Caco-2 (cell line): Measurements from ENCODE around the gene MAPRE2. TPM values are rescaled to one million over a fixed set of nuclear protein-coding genes. Genes with fewer than 3 reads are reported as not detected.

Source experiments
- BruUV-seq: library from RNA; stranded (reverse); fragments of 400-500 nt; replicated peaks from 2 replicates; lab custom pipeline; 2021; lab: Mats Ljungman, UMichigan
- CTCF ChIA-PET: fragments of 300-600 bp; sonication (Branson Sonifier 250); formaldehyde crosslinking; loops from one replicate; lab custom pipeline; 2022; ENCODE audit warnings: antibody characterized with exemption; lab: Charles Lee
- POLR2A ChIA-PET: fragments of 300-600 bp; sonication (Branson Sonifier 250); formaldehyde crosslinking; loops from one replicate; lab custom pipeline; 2022; ENCODE audit warnings: antibody characterized with exemption; lab: Charles Lee
- DNase-seq, 2 experiments: peaks; one replicate each; pipeline versions ENCODE4 v3.0.0 to v3.0.0-alpha.2; 2020 to 2022
- H3K27me3 ChIP-seq: replicated peaks from 2 replicates; pipeline ENCODE4 v1.6.0; 2011; ENCODE audit warnings: low read length; ENCODE audit not compliant: control insufficient read depth, insufficient read depth
- H3K36me3 ChIP-seq: 2 replicates; pipeline ENCODE4 v1.5.1; 2011; ENCODE audit warnings: low read length; ENCODE audit not compliant: control insufficient read depth, insufficient read depth
- H3K4me1 ChIP-seq: fragments of 250-450 bp; sonication (Bioruptor Pico); 2 replicates; pipeline ENCODE4 v1.5.1; 2020; ENCODE audit warnings: mild to moderate bottlenecking
- H3K4me3 ChIP-seq: 2 replicates; pipeline ENCODE4 v1.5.1; 2011; ENCODE audit warnings: low read depth, mild to moderate bottlenecking, control low read depth, low read length
- H3K9me3 ChIP-seq: fragments of 250-450 bp; sonication (Bioruptor Pico); 2 replicates; pipeline ENCODE4 v1.5.1; 2020; ENCODE audit warnings: mild to moderate bottlenecking, moderate library complexity
- H3K27ac Mint-ChIP-seq: one replicate; pipeline ENCODE4 v1.8.0; 2022; ENCODE audit warnings: mixed read lengths; ENCODE audit not compliant: unreplicated experiment
- H3K27me3 Mint-ChIP-seq: one replicate; pipeline ENCODE4 v1.8.0; 2022; ENCODE audit warnings: mixed read lengths; ENCODE audit not compliant: insufficient read depth, unreplicated experiment
- H3K36me3 Mint-ChIP-seq: one replicate; pipeline ENCODE4 v1.8.0; 2022; ENCODE audit warnings: mild to moderate bottlenecking, mixed read lengths; ENCODE audit not compliant: insufficient read depth, unreplicated experiment
- H3K4me1 Mint-ChIP-seq: one replicate; pipeline ENCODE4 v1.8.0; 2022; ENCODE audit warnings: low read depth, mixed read lengths; ENCODE audit not compliant: unreplicated experiment
- H3K4me3 Mint-ChIP-seq: one replicate; pipeline ENCODE4 v1.8.0; 2022; ENCODE audit warnings: mild to moderate bottlenecking, moderate library complexity, mixed read lengths; ENCODE audit not compliant: unreplicated experiment
- H3K9me3 Mint-ChIP-seq: one replicate; pipeline ENCODE4 v1.8.0; 2022; ENCODE audit warnings: mixed read lengths; ENCODE audit not compliant: unreplicated experiment
- CTCF ChIP-seq, 2 experiments: fragments of 200-600 bp in 1 of 2; IDR thresholded peaks; 1 replicate in 1 of 2; 2 replicates in 1 of 2; pipeline versions ENCODE4 v1.5.1 to v1.8.0; 2011 to 2022; ENCODE audit warnings: antibody characterized with exemption in 1 of 2, control low read depth in 1 of 2, inconsistent platforms in 1 of 2, low read depth in 1 of 2, low read length in 1 of 2, mild to moderate bottlenecking in 1 of 2, moderate library complexity in 1 of 2; ENCODE audit not compliant: insufficient read depth in 1 of 2, severe bottlenecking in 1 of 2, unreplicated experiment in 1 of 2
- intact Hi-C: fragments of 100-400 bp; cut with micrococcal nuclease; formaldehyde crosslinking; loops from one replicate; pipeline ENCODE4 v1.10.0; 2022; ENCODE audit not compliant: unreplicated experiment
- total RNA-seq: library from RNA; stranded (reverse); gene quantifications from 2 replicates; pipeline ENCODE4 v1.2.3, GENCODE V29; 2022

MAPRE2 gene
- total RNA-seq, 1 experiment from 2014 or later: 9.3 TPM

- no peaks in the 10 kb centered on the region for H3K36me3 ChIP-seq
- H3K27me3 ChIP-seq: no peaks in the 10 kb centered on the region
- no peak overlapping the region for H3K4me3 Mint-ChIP-seq
- TF ChIP-seq CTCF (IDR thresholded peaks at IDR 0.05; ENCODE audit: insufficient read depth in 1 of 2, low read depth in 1 of 2, low read length in 1 of 2, severe bottlenecking in 1 of 2, unreplicated experiment in 1 of 2): no peak
- H3K27ac Mint-ChIP-seq: no peak overlapping the region
- no peaks in the 10 kb centered on the region for H3K4me1 ChIP-seq
- H3K9me3 Mint-ChIP-seq: no peaks in the 10 kb centered on the region
- H3K4me3 ChIP-seq: no peak overlapping the region
- H3K4me1 Mint-ChIP-seq: no peaks in the 10 kb centered on the region
- no peaks in the 10 kb centered on the region for H3K27me3 Mint-ChIP-seq
- H3K36me3 Mint-ChIP-seq: no peaks in the 10 kb centered on the region
- H3K9me3 ChIP-seq: no peaks in the 10 kb centered on the region
- no peak for DNase-seq
- POLR2A ChIA-PET: no interaction called here
- no TSS peak for BruUV-seq
- CTCF ChIA-PET: no interaction called here
- intact Hi-C loops: no loop called here
Measured at GRCh38 chr18:35071819-35072247, 30.6 kb downstream of the MAPRE2 start.

DNA sequence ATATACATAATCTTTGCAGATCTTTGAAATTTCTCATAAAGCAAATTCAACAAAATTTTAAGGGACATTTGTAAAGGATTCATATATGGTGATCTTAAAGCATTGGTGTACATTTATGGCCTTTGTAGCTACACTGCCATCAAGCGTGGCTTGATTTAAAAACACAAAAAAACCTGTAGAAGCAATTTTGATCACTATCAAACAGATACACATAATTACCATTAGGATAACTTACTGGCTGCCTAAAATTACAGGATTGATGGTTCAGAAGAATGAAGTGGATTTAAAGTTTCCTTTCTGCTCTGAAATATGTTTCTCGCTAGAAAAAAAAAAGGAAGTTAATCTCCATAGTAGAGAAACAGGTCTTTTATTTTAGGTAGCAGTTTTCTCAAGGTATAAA is 31.4 kb downstream of the MAPRE2 start:
- Mint-ChIP-seq H3K4me1 (no peaks in the 10 kb centered on the region), H3K9me3 (no peaks in the 10 kb centered on the region), H3K36me3 (no peaks in the 10 kb centered on the region), H3K4me3 (no peak overlapping the region), H3K27ac (no peak overlapping the region), H3K27me3 (no peaks in the 10 kb centered on the region)
- H3K9me3 ChIP-seq: no peaks in the 10 kb centered on the region
- intact Hi-C loops: no loop called here
- no peak for TF ChIP-seq CTCF (IDR thresholded peaks at IDR 0.05; ENCODE audit: insufficient read depth in 1 of 2, low read depth in 1 of 2, low read length in 1 of 2, severe bottlenecking in 1 of 2, unreplicated experiment in 1 of 2)
- H3K36me3 ChIP-seq: no peaks in the 10 kb centered on the region
- POLR2A ChIA-PET: no interaction called here
- CTCF ChIA-PET: no interaction called here
- no peaks in the 10 kb centered on the region for H3K27me3 ChIP-seq
- no peak for DNase-seq
- BruUV-seq: no TSS peak
- no peak overlapping the region for H3K4me3 ChIP-seq
- H3K4me1 ChIP-seq: no peaks in the 10 kb centered on the region

DNA sequence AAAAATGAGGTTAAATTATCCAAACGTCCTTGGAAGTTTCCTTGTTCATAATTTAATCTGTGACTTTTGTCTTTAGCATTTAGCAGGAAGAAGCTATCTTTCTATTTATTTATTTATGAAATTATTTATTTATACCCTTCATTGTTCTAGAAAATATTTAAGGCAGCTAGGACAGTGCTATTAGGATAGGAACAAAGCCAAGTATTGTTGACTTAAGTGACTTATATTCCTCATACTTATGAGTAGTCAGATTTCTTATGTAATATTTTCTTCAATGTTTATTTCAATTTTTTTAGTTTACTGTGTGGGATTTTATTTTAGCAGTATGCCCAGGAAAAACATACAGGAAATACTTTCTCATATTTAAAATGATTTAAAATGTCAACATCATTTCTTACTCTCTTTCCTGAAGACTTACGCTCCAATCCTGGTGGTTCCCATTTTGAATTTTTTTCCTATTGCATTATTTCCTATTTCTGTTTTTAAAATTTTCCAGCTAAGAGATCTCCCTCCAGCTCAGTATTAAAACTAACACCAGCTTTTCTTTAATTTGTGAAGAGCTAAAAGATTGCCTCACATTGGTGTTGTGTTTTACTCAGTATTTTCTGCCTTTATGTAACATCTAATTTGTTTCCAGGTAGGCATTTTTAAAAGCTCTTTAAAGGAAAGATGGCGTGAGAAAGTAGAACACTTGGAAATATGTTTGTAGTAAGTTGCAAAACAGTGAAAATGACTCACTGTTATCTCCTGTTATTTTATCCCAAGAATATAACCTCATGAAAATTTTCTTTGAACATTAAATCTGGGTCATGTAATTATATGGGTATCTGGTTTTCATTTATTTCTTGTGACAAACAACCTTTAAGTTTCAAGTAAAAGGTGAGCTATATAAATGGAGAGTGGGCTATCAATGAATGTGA is 32.2 kb downstream of the MAPRE2 start:
- no peak for TF ChIP-seq CTCF (IDR thresholded peaks at IDR 0.05; ENCODE audit: insufficient read depth in 1 of 2, low read depth in 1 of 2, low read length in 1 of 2, severe bottlenecking in 1 of 2, unreplicated experiment in 1 of 2)
- Mint-ChIP-seq H3K4me3 (no peak overlapping the region), H3K9me3 (no peaks in the 10 kb centered on the region), H3K27ac (no peak overlapping the region), H3K27me3 (no peaks in the 10 kb centered on the region), H3K36me3 (no peaks in the 10 kb centered on the region), H3K4me1 (no peaks in the 10 kb centered on the region)
- Histone ChIP-seq H3K27me3 (no peaks in the 10 kb centered on the region), H3K4me3 (no peak overlapping the region), H3K36me3 (no peaks in the 10 kb centered on the region), H3K9me3 (no peaks in the 10 kb centered on the region), H3K4me1 (no peaks in the 10 kb centered on the region)
- no peak for DNase-seq
- no TSS peak for BruUV-seq
- intact Hi-C loops: no loop called here
- POLR2A ChIA-PET: no interaction called here
- CTCF ChIA-PET: no interaction called here
